ENCODE measurements around the gene RGS6.

Gene RGS6

GRCh38 chr14:71964716-71965115 is 32.5 kb downstream of the RGS6 start:
- H3K14ac ChIP-seq (ENCODE audit: low read length in 2 of 2), result no peak overlapping the region
- H3K79me1 ChIP-seq (replicated peaks; ENCODE audit: low read length, poor library complexity, severe bottlenecking), result no peaks in the 10 kb centered on the region
- WGBS, result 73% methylated on average over 3 of the region's 7 CpGs
- H2BK12ac ChIP-seq (ENCODE audit: low read length in 2 of 2), result no peak overlapping the region
- H3K36me3 ChIP-seq (ENCODE audit: control insufficient read depth in 1 of 2, insufficient read depth in 2 of 2, low read depth in 1 of 2, low read length in 2 of 2), result no peaks in the 10 kb centered on the region
- no peaks in the 10 kb centered on the region for H3K4me1 ChIP-seq (ENCODE audit: control insufficient read depth, insufficient read depth, low read depth, low read length)
- no peak for DNase-seq
- H3K23ac ChIP-seq (ENCODE audit: low read length in 2 of 2), result no peak overlapping the region
- no peak overlapping the region for H2AFZ ChIP-seq (ENCODE audit: low read depth, low read length)
- no peak overlapping the region for H3K27ac ChIP-seq (ENCODE audit: low read length, poor library complexity, severe bottlenecking)
- H3K27me3 ChIP-seq (ENCODE audit: control insufficient read depth in 1 of 2, insufficient read depth in 1 of 2, low read length in 2 of 2), result no peaks in the 10 kb centered on the region
- H4K8ac ChIP-seq (ENCODE audit: low read length), result no peak overlapping the region
- no peak overlapping the region for H2BK120ac ChIP-seq (ENCODE audit: low read depth, low read length)
- H3K9me3 ChIP-seq (ENCODE audit: control insufficient read depth, low read length), result no peaks in the 10 kb centered on the region
- H2AK5ac ChIP-seq (ENCODE audit: low read length, severe bottlenecking), result no peak overlapping the region
- no peak overlapping the region for H2BK5ac ChIP-seq (ENCODE audit: low read depth, low read length, poor library complexity, severe bottlenecking)
- no peak overlapping the region for H3K4me2 ChIP-seq (ENCODE audit: low read length, poor library complexity, severe bottlenecking)
- H3K9ac ChIP-seq (ENCODE audit: low read length), result no peak overlapping the region
- no peak overlapping the region for H2BK15ac ChIP-seq (ENCODE audit: low read depth, poor library complexity, severe bottlenecking)
- H3K4ac ChIP-seq (ENCODE audit: low read depth in 1 of 2, low read length in 2 of 2), result no peak overlapping the region
- no peak overlapping the region for H4K91ac ChIP-seq (ENCODE audit: low read length)
- H3K4me3 ChIP-seq (ENCODE audit: insufficient read depth in 1 of 2, low read depth in 1 of 2, low read length in 2 of 2), result no peak overlapping the region
- no peak overlapping the region for H3K18ac ChIP-seq (ENCODE audit: low read depth in 1 of 2, low read length in 2 of 2)

DNA sequence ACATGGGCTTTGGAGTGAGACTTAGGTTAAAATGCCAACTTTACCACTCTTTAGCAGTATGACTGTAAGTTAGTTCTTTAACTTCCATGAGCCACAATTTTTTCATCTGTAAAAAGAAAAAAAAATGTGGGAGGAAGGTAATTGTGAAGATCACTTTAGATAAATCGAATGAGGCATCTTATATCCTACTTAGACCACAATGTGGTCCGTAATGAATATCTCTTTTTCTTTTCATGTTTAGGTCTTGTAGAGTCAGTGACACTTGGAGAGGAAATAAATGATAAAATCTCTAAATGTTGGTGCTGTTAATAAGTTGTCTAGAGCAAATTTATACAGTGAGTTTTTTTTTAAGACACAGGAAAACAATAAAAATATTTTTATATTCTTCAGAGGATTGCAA is 34.3 kb downstream of the RGS6 start:
- no peaks in the 10 kb centered on the region for H3K27me3 ChIP-seq (ENCODE audit: control insufficient read depth in 1 of 2, insufficient read depth in 1 of 2, low read length in 2 of 2)
- no peak overlapping the region for H3K4me3 ChIP-seq (ENCODE audit: insufficient read depth in 1 of 2, low read depth in 1 of 2, low read length in 2 of 2)
- no peaks in the 10 kb centered on the region for H3K36me3 ChIP-seq (ENCODE audit: control insufficient read depth in 1 of 2, insufficient read depth in 2 of 2, low read depth in 1 of 2, low read length in 2 of 2)
- H4K8ac ChIP-seq (ENCODE audit: low read length), result no peak overlapping the region
- WGBS, result 40% methylated on average over 2 of the region's 2 CpGs
- H4K91ac ChIP-seq (ENCODE audit: low read length), result no peak overlapping the region
- no peak overlapping the region for H3K4me2 ChIP-seq (ENCODE audit: low read length, poor library complexity, severe bottlenecking)
- no peak overlapping the region for H2BK5ac ChIP-seq (ENCODE audit: low read depth, low read length, poor library complexity, severe bottlenecking)
- H3K18ac ChIP-seq (ENCODE audit: low read depth in 1 of 2, low read length in 2 of 2), result no peak overlapping the region
- no peak overlapping the region for H3K27ac ChIP-seq (ENCODE audit: low read length, poor library complexity, severe bottlenecking)
- H3K9ac ChIP-seq (ENCODE audit: low read length), result no peak overlapping the region
- no peak overlapping the region for H3K23ac ChIP-seq (ENCODE audit: low read length in 2 of 2)
- no peak overlapping the region for H2AFZ ChIP-seq (ENCODE audit: low read depth, low read length)
- no peak overlapping the region for H2BK12ac ChIP-seq (ENCODE audit: low read length in 2 of 2)
- DNase-seq, result no peak
- no peak overlapping the region for H2AK5ac ChIP-seq (ENCODE audit: low read length, severe bottlenecking)
- no peaks in the 10 kb centered on the region for H3K79me1 ChIP-seq (replicated peaks; ENCODE audit: low read length, poor library complexity, severe bottlenecking)
- no peak overlapping the region for H2BK120ac ChIP-seq (ENCODE audit: low read depth, low read length)
- H3K14ac ChIP-seq (ENCODE audit: low read length in 2 of 2), result no peak overlapping the region
- no peaks in the 10 kb centered on the region for H3K9me3 ChIP-seq (ENCODE audit: control insufficient read depth, low read length)
- no peaks in the 10 kb centered on the region for H3K4me1 ChIP-seq (ENCODE audit: control insufficient read depth, insufficient read depth, low read depth, low read length)
- H3K4ac ChIP-seq (ENCODE audit: low read depth in 1 of 2, low read length in 2 of 2), result no peak overlapping the region
- no peak overlapping the region for H2BK15ac ChIP-seq (ENCODE audit: low read depth, poor library complexity, severe bottlenecking)

GRCh38 chr14:71967704-71968103 is 35.5 kb downstream of the RGS6 start:
- Histone ChIP-seq H2BK12ac (ENCODE audit: low read length in 2 of 2) (no peak overlapping the region), H2AK5ac (ENCODE audit: low read length, severe bottlenecking) (no peak overlapping the region), H4K8ac (ENCODE audit: low read length) (no peak overlapping the region), H2AFZ (ENCODE audit: low read depth, low read length) (no peak overlapping the region), H3K4ac (ENCODE audit: low read depth in 1 of 2, low read length in 2 of 2) (no peak overlapping the region), H3K27ac (ENCODE audit: low read length, poor library complexity, severe bottlenecking) (no peak overlapping the region), H3K27me3 (ENCODE audit: control insufficient read depth in 1 of 2, insufficient read depth in 1 of 2, low read length in 2 of 2) (no peaks in the 10 kb centered on the region), H3K9me3 (ENCODE audit: control insufficient read depth, low read length) (no peaks in the 10 kb centered on the region), H3K36me3 (ENCODE audit: control insufficient read depth in 1 of 2, insufficient read depth in 2 of 2, low read depth in 1 of 2, low read length in 2 of 2) (no peaks in the 10 kb centered on the region), H4K91ac (ENCODE audit: low read length) (no peak overlapping the region), H3K79me1 (replicated peaks; ENCODE audit: low read length, poor library complexity, severe bottlenecking) (no peaks in the 10 kb centered on the region), H2BK5ac (ENCODE audit: low read depth, low read length, poor library complexity, severe bottlenecking) (no peak overlapping the region), H2BK120ac (ENCODE audit: low read depth, low read length) (no peak overlapping the region), H2BK15ac (ENCODE audit: low read depth, poor library complexity, severe bottlenecking) (no peak overlapping the region), H3K18ac (ENCODE audit: low read depth in 1 of 2, low read length in 2 of 2) (no peak overlapping the region), H3K9ac (ENCODE audit: low read length) (no peak overlapping the region), H3K4me1 (ENCODE audit: control insufficient read depth, insufficient read depth, low read depth, low read length) (no peaks in the 10 kb centered on the region), H3K23ac (ENCODE audit: low read length in 2 of 2) (no peak overlapping the region), H3K4me3 (ENCODE audit: insufficient read depth in 1 of 2, low read depth in 1 of 2, low read length in 2 of 2) (no peak overlapping the region), H3K14ac (ENCODE audit: low read length in 2 of 2) (no peak overlapping the region), H3K4me2 (ENCODE audit: low read length, poor library complexity, severe bottlenecking) (no peak overlapping the region)
- WGBS, result 57% methylated on average over 1 of the region's 1 CpG
- no peak for DNase-seq

DNA sequence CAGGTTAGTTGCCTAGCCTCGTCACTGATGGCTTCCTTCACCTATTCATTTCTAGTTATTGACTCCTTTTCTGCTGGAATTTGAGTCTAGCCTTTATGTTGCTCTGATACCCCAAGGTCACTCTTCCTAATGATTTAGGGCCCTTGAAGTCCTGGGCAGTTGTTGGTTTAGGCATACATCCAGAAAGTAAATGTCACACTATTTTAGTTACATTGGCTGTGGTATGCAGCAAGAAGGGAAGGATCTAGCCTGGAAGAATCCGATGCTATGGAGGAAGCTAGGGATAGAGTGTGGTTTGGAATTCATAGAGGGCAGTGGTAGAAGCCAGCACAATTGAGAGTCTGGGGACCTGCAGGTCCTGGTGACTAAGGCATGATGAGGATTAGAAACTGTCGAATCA is 38.0 kb downstream of the RGS6 start:
- DNase-seq, result no peak
- Histone ChIP-seq H3K4me3 (ENCODE audit: insufficient read depth in 1 of 2, low read depth in 1 of 2, low read length in 2 of 2) (no peak overlapping the region), H3K14ac (ENCODE audit: low read length in 2 of 2) (no peak overlapping the region), H2BK15ac (ENCODE audit: low read depth, poor library complexity, severe bottlenecking) (no peak overlapping the region), H3K4me2 (ENCODE audit: low read length, poor library complexity, severe bottlenecking) (no peak overlapping the region), H2BK120ac (ENCODE audit: low read depth, low read length) (no peak overlapping the region), H3K36me3 (ENCODE audit: control insufficient read depth in 1 of 2, insufficient read depth in 2 of 2, low read depth in 1 of 2, low read length in 2 of 2) (no peaks in the 10 kb centered on the region), H3K27ac (ENCODE audit: low read length, poor library complexity, severe bottlenecking) (no peak overlapping the region), H3K79me1 (replicated peaks; ENCODE audit: low read length, poor library complexity, severe bottlenecking) (no peaks in the 10 kb centered on the region), H3K23ac (ENCODE audit: low read length in 2 of 2) (no peak overlapping the region), H3K9ac (ENCODE audit: low read length) (no peak overlapping the region), H2BK12ac (ENCODE audit: low read length in 2 of 2) (no peak overlapping the region), H3K9me3 (ENCODE audit: control insufficient read depth, low read length) (no peaks in the 10 kb centered on the region), H2AFZ (ENCODE audit: low read depth, low read length) (no peak overlapping the region), H3K27me3 (ENCODE audit: control insufficient read depth in 1 of 2, insufficient read depth in 1 of 2, low read length in 2 of 2) (no peaks in the 10 kb centered on the region), H2AK5ac (ENCODE audit: low read length, severe bottlenecking) (no peak overlapping the region), H4K8ac (ENCODE audit: low read length) (no peak overlapping the region), H4K91ac (ENCODE audit: low read length) (no peak overlapping the region), H3K18ac (ENCODE audit: low read depth in 1 of 2, low read length in 2 of 2) (no peak overlapping the region), H3K4me1 (ENCODE audit: control insufficient read depth, insufficient read depth, low read depth, low read length) (no peaks in the 10 kb centered on the region), H3K4ac (ENCODE audit: low read depth in 1 of 2, low read length in 2 of 2) (no peak overlapping the region), H2BK5ac (ENCODE audit: low read depth, low read length, poor library complexity, severe bottlenecking) (no peak overlapping the region)
- WGBS, result 62% methylated on average over 3 of the region's 3 CpGs
